H9 (cell line): ENCODE measurements around the gene HIF1A. TPM values are rescaled to one million over a fixed set of nuclear protein-coding genes. Genes with fewer than 3 reads are reported as not detected.

Source experiments
- DNase-seq: peaks from one replicate; pipeline ENCODE4 v3.0.0-alpha.2; 2017
- H2AFZ ChIP-seq: one replicate; pipeline ENCODE4 v1.6.1; 2013; ENCODE audit warnings: mild to moderate bottlenecking, low read length, control low read depth, moderate library complexity
- H2AK5ac ChIP-seq: 2 replicates; pipeline ENCODE4 v1.6.1; 2013; ENCODE audit warnings: low read length, control low read depth, mixed read lengths; ENCODE audit not compliant: insufficient read length
- H2BK120ac ChIP-seq: one replicate; pipeline ENCODE4 v1.6.1; 2013; ENCODE audit warnings: low read depth, mild to moderate bottlenecking, low read length, control low read depth, inconsistent platforms; ENCODE audit not compliant: poor library complexity, severe bottlenecking
- H2BK12ac ChIP-seq: 2 replicates; pipeline ENCODE4 v1.6.1; 2013; ENCODE audit warnings: low read length, control low read depth, mixed read lengths, low read depth; ENCODE audit not compliant: insufficient read length
- H2BK15ac ChIP-seq: 2 replicates; pipeline ENCODE4 v1.6.1; 2013; ENCODE audit warnings: low read depth, low read length, control low read depth
- H2BK20ac ChIP-seq: one replicate; pipeline ENCODE4 v1.6.1; 2013; ENCODE audit warnings: low read depth, mild to moderate bottlenecking, low read length, control low read depth, inconsistent platforms; ENCODE audit not compliant: poor library complexity, severe bottlenecking
- H2BK5ac ChIP-seq: 2 replicates; pipeline ENCODE4 v1.6.1; 2013; ENCODE audit warnings: low read length, control low read depth, mixed read lengths; ENCODE audit not compliant: insufficient read length
- H3K14ac ChIP-seq: 2 replicates; pipeline ENCODE4 v1.6.1; 2013; ENCODE audit warnings: low read length, control low read depth; ENCODE audit not compliant: insufficient read depth
- H3K18ac ChIP-seq: 2 replicates; pipeline ENCODE4 v1.6.1; 2013; ENCODE audit warnings: low read depth, mild to moderate bottlenecking, mixed read lengths, low read length, control low read depth; ENCODE audit not compliant: insufficient read length
- H3K23ac ChIP-seq: 2 replicates; pipeline ENCODE4 v1.6.1; 2013; ENCODE audit warnings: low read length, control low read depth, mixed read lengths, low read depth; ENCODE audit not compliant: insufficient read length
- H3K23me2 ChIP-seq: 2 replicates; pipeline ENCODE4 v1.6.1; 2013; ENCODE audit warnings: low read depth, mild to moderate bottlenecking, mixed read lengths, low read length, control low read depth; ENCODE audit not compliant: insufficient read length, poor library complexity, severe bottlenecking
- H3K27ac ChIP-seq: 2 replicates; pipeline ENCODE4 v1.5.1; 2013; ENCODE audit warnings: low read length, control low read depth, mixed read lengths, low read depth; ENCODE audit not compliant: insufficient read length
- H3K27me3 ChIP-seq: 2 replicates; pipeline ENCODE4 v1.6.1; 2013; ENCODE audit warnings: low read length, control low read depth, inconsistent platforms; ENCODE audit not compliant: insufficient read depth
- H3K4ac ChIP-seq: 2 replicates; pipeline ENCODE4 v1.6.1; 2013; ENCODE audit warnings: low read depth, mild to moderate bottlenecking, control low read depth, inconsistent platforms, low read length, moderate library complexity
- H3K4me1 ChIP-seq: 2 replicates; pipeline ENCODE4 v1.6.1; 2013; ENCODE audit warnings: low read length, control low read depth, inconsistent platforms; ENCODE audit not compliant: insufficient read depth
- H3K4me2 ChIP-seq: 2 replicates; pipeline ENCODE4 v1.6.1; 2013; ENCODE audit warnings: low read length, control low read depth, mixed read lengths; ENCODE audit not compliant: insufficient read length, insufficient read depth
- H3K56ac ChIP-seq: 2 replicates; pipeline ENCODE4 v1.6.1; 2013; ENCODE audit warnings: low read depth, mild to moderate bottlenecking, mixed read lengths, low read length, control low read depth; ENCODE audit not compliant: insufficient read length
- H3K79me1 ChIP-seq: 2 replicates; pipeline ENCODE4 v1.6.1; 2013; ENCODE audit warnings: low read depth, mild to moderate bottlenecking, moderate library complexity, low read length, control low read depth, inconsistent platforms; ENCODE audit not compliant: insufficient read depth, poor library complexity, severe bottlenecking
- H3K79me2 ChIP-seq: 2 replicates; pipeline ENCODE4 v1.6.1; 2013; ENCODE audit warnings: low read length, control low read depth, inconsistent platforms; ENCODE audit not compliant: insufficient read depth
- H3K9ac ChIP-seq: 2 replicates; pipeline ENCODE4 v1.6.1; 2013; ENCODE audit warnings: low read length, control low read depth, mixed read lengths; ENCODE audit not compliant: insufficient read length; ENCODE audit errors: extremely low read depth
- H3K9me3 ChIP-seq: one replicate; pipeline ENCODE4 v1.6.1; 2013; ENCODE audit warnings: low read depth, low read length, inconsistent platforms; ENCODE audit not compliant: control insufficient read depth
- H3T11ph ChIP-seq: one replicate; pipeline ENCODE4 v1.6.1; 2013; ENCODE audit warnings: mild to moderate bottlenecking, low read length, control low read depth, inconsistent platforms
- H4K20me1 ChIP-seq: one replicate; pipeline ENCODE4 v1.6.1; 2013; ENCODE audit not compliant: control insufficient read depth, insufficient read length, insufficient read depth
- H4K5ac ChIP-seq: 2 replicates; pipeline ENCODE4 v1.6.1; 2013; ENCODE audit warnings: low read depth, mild to moderate bottlenecking, mixed read lengths, low read length, control low read depth; ENCODE audit not compliant: insufficient read length
- H4K8ac ChIP-seq: replicated peaks from 2 replicates; pipeline ENCODE4 v1.6.1; 2013; ENCODE audit warnings: low read length, control low read depth, mixed read lengths, low read depth; ENCODE audit not compliant: insufficient read length
- H4K91ac ChIP-seq: 2 replicates; pipeline ENCODE4 v1.6.1; 2013; ENCODE audit warnings: low read depth, mild to moderate bottlenecking, moderate library complexity, mixed read lengths, low read length, control low read depth; ENCODE audit not compliant: insufficient read length
- H3K27ac Mint-ChIP-seq, 3 experiments: 2 replicates in 2 of 3; 3 replicates in 1 of 3; pipeline ENCODE4 v1.8.0; 2020 to 2021; ENCODE audit warnings: mixed read lengths in 3 of 3, mild to moderate bottlenecking in 1 of 3, moderate library complexity in 1 of 3
- H3K27me3 Mint-ChIP-seq: 2 replicates; pipeline ENCODE4 v1.8.0; 2021; ENCODE audit warnings: low read depth, mild to moderate bottlenecking, moderate library complexity, mixed read lengths
- H3K36me3 Mint-ChIP-seq, 3 experiments: 2 replicates in 2 of 3; 3 replicates in 1 of 3; pipeline ENCODE4 v1.8.0; 2020 to 2021; ENCODE audit warnings: low read depth in 3 of 3, mixed read lengths in 3 of 3; ENCODE audit not compliant: insufficient read depth in 1 of 3
- H3K4me1 Mint-ChIP-seq, 2 experiments: 2 replicates each; pipeline ENCODE4 v1.8.0; 2020; ENCODE audit warnings: mixed read lengths in 2 of 2
- H3K4me3 Mint-ChIP-seq, 2 experiments: 2 replicates in 1 of 2; 3 replicates in 1 of 2; pipeline ENCODE4 v1.8.0; 2020 to 2021; ENCODE audit warnings: mild to moderate bottlenecking in 2 of 2, mixed read lengths in 2 of 2, moderate library complexity in 1 of 2
- H3K9me3 Mint-ChIP-seq, 2 experiments: 2 replicates in 1 of 2; 3 replicates in 1 of 2; pipeline ENCODE4 v1.8.0; 2020; ENCODE audit warnings: mild to moderate bottlenecking in 2 of 2, mixed read lengths in 2 of 2, moderate library complexity in 1 of 2
- CTCF ChIP-seq: fragments of 200-600 bp; sonication (generic); conservative IDR thresholded peaks from 3 replicates; pipeline ENCODE4 v1.8.0; 2021; ENCODE audit warnings: antibody characterized with exemption, mild to moderate bottlenecking
- WGBS: extraction: QIAGEN DNeasy Blood & Tissue Kit; methylation state at CpG from one replicate; pipeline ENCODE4 v1.1.7; 2013; ENCODE audit warnings: missing lambda C conversion rate, low lambda C conversion rate, mixed read lengths; ENCODE audit not compliant: insufficient read length; ENCODE audit errors: extremely low coverage; 5-methylcytosine and 5-hydroxymethylcytosine counted together
- total RNA-seq: library from RNA; stranded (reverse); gene quantifications from 2 replicates; pipeline ENCODE4 v1.2.1, GENCODE V29; 2021

Gene HIF1A
- total RNA-seq, 1 experiment from 2014 or later: 154 TPM

GRCh38 chr14:61659582-61659981 lies 35.7 kb upstream of the HIF1A start:
- Histone ChIP-seq H3K9ac (no peak overlapping the region), H2BK20ac (no peak overlapping the region), H3K14ac (no peak overlapping the region), H4K8ac (no peak overlapping the region), H3K4ac (no peak overlapping the region), H4K5ac (no peak overlapping the region), H3K4me1 (no peaks in the 10 kb centered on the region; the same call in 1 of the 2 replicates), H3K79me2 (no peaks in the 10 kb centered on the region), H2BK12ac (no peak overlapping the region), H3K23me2 (no peaks in the 10 kb centered on the region), H3T11ph (no peak overlapping the region), H4K91ac (no peak overlapping the region), H3K27ac (no peak overlapping the region), H4K20me1 (no peaks in the 10 kb centered on the region), H2AFZ (no peak overlapping the region), H3K79me1 (no peaks in the 10 kb centered on the region), H3K18ac (no peak overlapping the region), H3K27me3 (no peaks in the 10 kb centered on the region), H2BK120ac (no peak overlapping the region), H2AK5ac (no peak overlapping the region), H3K56ac (no peak overlapping the region), H2BK15ac (no peak overlapping the region), H2BK5ac (no peak overlapping the region), H3K9me3 (no peaks in the 10 kb centered on the region), H3K23ac (no peak overlapping the region), H3K4me2 (no peak overlapping the region)
- H3K4me1 Mint-ChIP-seq: peaks cover 0 to 6% of the 10 kb centered on the region in 2 experiments; a peak in 2 of 4 replicates
- no peak for DNase-seq
- no peaks in the 10 kb centered on the region; a peak in 1 of 5 replicates for H3K9me3 Mint-ChIP-seq
- WGBS: no CpG with 5 or more reads among the region's 2 CpGs
- H3K27ac Mint-ChIP-seq: no peak overlapping the region
- TF ChIP-seq CTCF: no peak
- no peak overlapping the region for H3K4me3 Mint-ChIP-seq
- H3K36me3 Mint-ChIP-seq: no peaks in the 10 kb centered on the region
- H3K27me3 Mint-ChIP-seq: no peaks in the 10 kb centered on the region
